ENCODE data around the gene ARFGAP2.

Gene ARFGAP2

DNA sequence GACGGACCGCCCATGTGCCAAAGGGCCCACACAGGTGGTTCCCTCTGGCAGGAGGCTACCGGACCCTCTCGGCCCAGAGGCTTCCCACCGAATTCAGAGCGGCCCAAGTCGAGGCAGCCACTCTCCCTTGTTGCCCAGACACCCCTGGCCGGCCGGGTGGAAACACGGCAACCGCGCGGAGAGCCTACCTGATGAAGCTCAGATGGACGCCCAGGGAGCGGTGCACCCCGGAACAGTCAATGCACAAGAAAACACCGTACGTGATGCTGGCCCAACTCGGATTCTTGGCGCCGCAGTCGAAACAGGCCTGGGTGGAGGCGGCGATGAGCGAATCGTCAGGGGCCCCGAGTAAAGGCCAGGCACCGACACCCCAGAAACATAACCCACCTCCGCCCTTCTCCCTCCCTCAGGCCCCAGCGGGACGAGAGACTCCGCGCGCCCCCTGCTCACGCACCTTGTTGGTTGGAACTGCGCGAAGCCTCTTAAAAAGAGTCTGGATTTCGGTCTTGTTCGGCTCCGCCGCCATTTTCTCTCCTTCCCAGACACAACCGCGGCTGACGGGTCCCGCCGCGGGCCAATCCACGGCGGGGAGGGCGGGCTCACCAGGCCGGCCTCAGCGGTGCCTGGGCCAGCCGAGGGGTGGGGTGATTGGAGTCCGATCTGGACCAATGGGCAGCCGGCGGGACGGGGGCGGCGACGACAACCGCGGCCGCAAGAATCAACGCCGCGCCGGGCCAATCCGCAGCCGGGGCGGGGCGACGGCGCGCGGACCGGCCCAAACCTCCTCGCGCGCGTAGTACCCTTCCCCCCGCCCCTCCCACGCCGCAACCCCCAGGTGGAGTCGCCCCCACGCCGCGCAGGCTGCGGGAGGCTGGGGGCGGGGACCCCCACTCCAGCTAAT lies at the start of gene ARFGAP2:
Gene ARFGAP2 (minus strand): TSS at position 552 of the 901 bp plus-strand sequence. CDS start 26 bp downstream, at position 526.
- Histone ChIP-seq H3K9ac (ENCODE audit: low read length) (peak within 1 kb of the TSS; percentile 95), H4K20me1 (ENCODE audit: insufficient read depth, low read length) (no peaks in the 10 kb centered on the region), H3K27me3 (replicated peaks; ENCODE audit: insufficient read depth, low read length) (no peaks in the 10 kb centered on the region), H3K4me2 (ENCODE audit: low read depth, low read length) (peak within 1 kb of the TSS; percentile 94), H3K4me3 (ENCODE audit: low read length) (peak within 1 kb of the TSS; percentile 93), H3F3A (ENCODE audit: insufficient read depth, low read length) (peaks cover 7% of the 10 kb centered on the region; the same call in 1 of the 2 replicates), H3K9me3 (replicated peaks; ENCODE audit: insufficient read depth, low read length) (no peaks in the 10 kb centered on the region), H3K4me1 (ENCODE audit: low read length) (peaks cover 16% of the 10 kb centered on the region), H3K36me3 (replicated peaks; ENCODE audit: insufficient read depth, low read length) (0 out of 2 replicates have a peak, but pooled peaks cover 4% of the 10 kb centered on the region), H3K9me2 (replicated peaks; ENCODE audit: insufficient read depth, low read length) (no peaks in the 10 kb centered on the region), H3K27ac (ENCODE audit: low read length) (peak within 1 kb of the TSS; percentile 84), H2AFZ (ENCODE audit: low read length) (peak within 1 kb of the TSS; percentile 98), H3K79me2 (ENCODE audit: low read length) (peaks cover 50% of the 10 kb centered on the region)
- no peak for TF ChIP-seq EZH2 (optimal IDR thresholded peaks at IDR 0.05; ENCODE audit: low read depth, low read length)
- TF ChIP-seq EZH2phosphoT487 (IDR thresholded peaks at IDR 0.05; ENCODE audit: low read length), result no peak
- TF ChIP-seq, protein P1, sequence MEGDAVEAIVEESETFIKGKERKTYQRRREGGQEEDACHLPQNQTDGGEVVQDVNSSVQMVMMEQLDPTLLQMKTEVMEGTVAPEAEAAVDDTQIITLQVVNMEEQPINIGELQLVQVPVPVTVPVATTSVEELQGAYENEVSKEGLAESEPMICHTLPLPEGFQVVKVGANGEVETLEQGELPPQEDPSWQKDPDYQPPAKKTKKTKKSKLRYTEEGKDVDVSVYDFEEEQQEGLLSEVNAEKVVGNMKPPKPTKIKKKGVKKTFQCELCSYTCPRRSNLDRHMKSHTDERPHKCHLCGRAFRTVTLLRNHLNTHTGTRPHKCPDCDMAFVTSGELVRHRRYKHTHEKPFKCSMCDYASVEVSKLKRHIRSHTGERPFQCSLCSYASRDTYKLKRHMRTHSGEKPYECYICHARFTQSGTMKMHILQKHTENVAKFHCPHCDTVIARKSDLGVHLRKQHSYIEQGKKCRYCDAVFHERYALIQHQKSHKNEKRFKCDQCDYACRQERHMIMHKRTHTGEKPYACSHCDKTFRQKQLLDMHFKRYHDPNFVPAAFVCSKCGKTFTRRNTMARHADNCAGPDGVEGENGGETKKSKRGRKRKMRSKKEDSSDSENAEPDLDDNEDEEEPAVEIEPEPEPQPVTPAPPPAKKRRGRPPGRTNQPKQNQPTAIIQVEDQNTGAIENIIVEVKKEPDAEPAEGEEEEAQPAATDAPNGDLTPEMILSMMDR (IDR thresholded peaks at IDR 0.05; ENCODE audit: low read length), result no peak
- peak; percentile 97 for DNase-seq

DNA sequence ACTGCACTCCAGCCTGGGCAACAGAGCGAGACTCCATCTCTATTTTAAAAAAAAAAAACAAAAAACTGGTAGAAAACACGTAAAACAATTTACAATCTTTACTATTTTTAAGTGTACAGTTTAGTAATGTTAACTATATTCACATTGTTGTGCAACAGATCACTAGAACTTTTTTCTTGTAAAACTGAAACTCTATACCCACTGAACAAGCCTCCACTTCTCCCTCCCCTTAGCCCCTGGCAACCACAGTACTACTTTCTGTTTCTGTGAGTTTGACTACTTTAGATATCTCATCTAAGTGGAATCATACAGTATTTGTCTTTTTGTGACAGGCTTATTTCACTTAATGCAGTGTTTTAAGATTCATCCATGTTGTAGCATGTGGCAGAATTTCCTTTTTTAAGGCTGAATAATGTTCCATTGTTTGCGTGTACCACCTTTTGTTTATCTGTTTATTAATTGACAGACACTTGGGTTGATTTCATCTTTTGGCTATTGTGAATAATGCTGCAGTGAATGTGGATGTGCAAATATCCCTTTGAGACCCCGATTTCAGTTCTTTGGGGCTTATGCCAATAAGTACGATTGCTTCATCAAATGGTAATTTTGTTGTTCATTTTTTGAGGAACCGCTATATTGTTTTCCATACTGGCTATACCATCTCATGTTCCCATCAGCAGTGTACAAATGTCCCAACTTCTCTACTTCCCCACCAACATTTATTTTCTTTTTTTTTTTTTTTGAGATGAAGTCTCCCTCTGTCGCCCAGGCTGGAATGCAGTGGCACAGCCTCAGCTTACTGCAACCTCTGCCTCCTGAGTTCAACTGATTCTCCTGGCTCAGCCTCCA lies 49.1 kb upstream of the ARFGAP2 start:
- Histone ChIP-seq H3K4me1 (ENCODE audit: low read length) (peaks cover 4% of the 10 kb centered on the region; the same call in 1 of the 2 replicates), H3K4me3 (ENCODE audit: low read length) (no peak overlapping the region), H2AFZ (ENCODE audit: low read length) (no peak overlapping the region), H3K27ac (ENCODE audit: low read length) (no peak overlapping the region), H3K27me3 (replicated peaks; ENCODE audit: insufficient read depth, low read length) (no peaks in the 10 kb centered on the region), H3K9me3 (replicated peaks; ENCODE audit: insufficient read depth, low read length) (no peaks in the 10 kb centered on the region), H3K9ac (ENCODE audit: low read length) (no peak overlapping the region), H3K9me2 (replicated peaks; ENCODE audit: insufficient read depth, low read length) (no peaks in the 10 kb centered on the region), H3K79me2 (ENCODE audit: low read length) (0 out of 2 replicates have a peak, but pooled peaks cover 7% of the 10 kb centered on the region), H3K4me2 (ENCODE audit: low read depth, low read length) (peak overlapping the region; percentile 31; the same call in 1 of the 2 replicates), H3F3A (ENCODE audit: insufficient read depth, low read length) (no peaks in the 10 kb centered on the region), H3K36me3 (replicated peaks; ENCODE audit: insufficient read depth, low read length) (no peaks in the 10 kb centered on the region), H4K20me1 (ENCODE audit: insufficient read depth, low read length) (no peaks in the 10 kb centered on the region)
- TF ChIP-seq, protein P1 (IDR thresholded peaks at IDR 0.05; ENCODE audit: low read length), result no peak
- TF ChIP-seq EZH2phosphoT487 (IDR thresholded peaks at IDR 0.05; ENCODE audit: low read length) (no peak), EZH2 (optimal IDR thresholded peaks at IDR 0.05; ENCODE audit: low read depth, low read length) (no peak)
- DNase-seq, result peak; percentile 58

DNA sequence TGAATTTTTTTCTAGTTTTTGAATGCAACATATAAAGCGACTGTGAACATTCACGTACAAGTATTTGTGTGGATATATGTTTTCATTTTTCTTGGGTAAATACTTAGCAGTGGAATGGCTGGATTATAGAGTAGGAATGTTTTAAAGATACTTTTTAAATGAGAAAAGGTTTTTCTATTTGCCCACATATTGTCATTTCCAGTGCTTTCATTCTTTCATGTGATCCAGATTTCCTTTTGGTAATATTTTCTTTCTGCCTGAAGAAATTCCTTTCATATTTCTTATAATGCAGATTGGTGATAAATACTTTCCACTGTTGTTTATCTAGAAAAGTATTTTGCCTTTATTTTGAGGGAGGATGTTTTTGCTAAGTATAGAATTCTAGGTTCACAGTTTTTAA lies 46.0 kb upstream of the ARFGAP2 start:
- Histone ChIP-seq H3K9ac (ENCODE audit: low read length) (no peak overlapping the region), H3K36me3 (replicated peaks; ENCODE audit: insufficient read depth, low read length) (no peaks in the 10 kb centered on the region), H2AFZ (ENCODE audit: low read length) (no peak overlapping the region), H3K4me2 (ENCODE audit: low read depth, low read length) (no peak overlapping the region), H3K4me3 (ENCODE audit: low read length) (no peak overlapping the region), H3K9me3 (replicated peaks; ENCODE audit: insufficient read depth, low read length) (no peaks in the 10 kb centered on the region), H3K9me2 (replicated peaks; ENCODE audit: insufficient read depth, low read length) (no peaks in the 10 kb centered on the region), H3K27ac (ENCODE audit: low read length) (no peak overlapping the region), H3K79me2 (ENCODE audit: low read length) (0 out of 2 replicates have a peak, but pooled peaks cover 7% of the 10 kb centered on the region), H3K4me1 (ENCODE audit: low read length) (peaks cover 4% of the 10 kb centered on the region; the same call in 1 of the 2 replicates), H3K27me3 (replicated peaks; ENCODE audit: insufficient read depth, low read length) (no peaks in the 10 kb centered on the region), H4K20me1 (ENCODE audit: insufficient read depth, low read length) (no peaks in the 10 kb centered on the region), H3F3A (ENCODE audit: insufficient read depth, low read length) (no peaks in the 10 kb centered on the region)
- DNase-seq, result no peak
- TF ChIP-seq, protein P1 (IDR thresholded peaks at IDR 0.05; ENCODE audit: low read length), result no peak
- no peak for TF ChIP-seq EZH2phosphoT487 (IDR thresholded peaks at IDR 0.05; ENCODE audit: low read length)
- no peak for TF ChIP-seq EZH2 (optimal IDR thresholded peaks at IDR 0.05; ENCODE audit: low read depth, low read length)
